ENCODE measurements around the gene C12orf54.

DNA sequence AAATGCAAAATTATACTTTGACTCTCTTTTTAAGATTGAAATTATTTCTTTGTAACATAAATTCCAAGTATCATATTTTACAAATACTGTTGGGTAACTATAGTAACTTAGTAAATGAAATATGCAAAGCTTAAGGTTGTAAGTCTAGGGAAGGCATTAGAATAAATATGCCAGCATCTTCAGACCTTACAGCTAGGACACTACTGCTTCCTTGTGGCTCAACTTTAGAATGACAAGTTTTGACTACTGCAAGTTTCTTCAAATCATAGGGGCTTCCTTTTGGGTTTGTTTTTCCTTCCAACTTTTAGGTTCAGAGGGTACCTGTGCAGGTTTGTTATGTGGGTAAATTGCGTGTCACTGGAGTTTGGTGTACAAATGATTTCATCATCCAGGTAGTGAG lies 27.6 kb upstream of the C12orf54 start:
- TF ChIP-seq MXI1 (IDR thresholded peaks at IDR 0.05; ENCODE audit: low read depth, low read length), result no peak
- TF ChIP-seq, protein P1, sequence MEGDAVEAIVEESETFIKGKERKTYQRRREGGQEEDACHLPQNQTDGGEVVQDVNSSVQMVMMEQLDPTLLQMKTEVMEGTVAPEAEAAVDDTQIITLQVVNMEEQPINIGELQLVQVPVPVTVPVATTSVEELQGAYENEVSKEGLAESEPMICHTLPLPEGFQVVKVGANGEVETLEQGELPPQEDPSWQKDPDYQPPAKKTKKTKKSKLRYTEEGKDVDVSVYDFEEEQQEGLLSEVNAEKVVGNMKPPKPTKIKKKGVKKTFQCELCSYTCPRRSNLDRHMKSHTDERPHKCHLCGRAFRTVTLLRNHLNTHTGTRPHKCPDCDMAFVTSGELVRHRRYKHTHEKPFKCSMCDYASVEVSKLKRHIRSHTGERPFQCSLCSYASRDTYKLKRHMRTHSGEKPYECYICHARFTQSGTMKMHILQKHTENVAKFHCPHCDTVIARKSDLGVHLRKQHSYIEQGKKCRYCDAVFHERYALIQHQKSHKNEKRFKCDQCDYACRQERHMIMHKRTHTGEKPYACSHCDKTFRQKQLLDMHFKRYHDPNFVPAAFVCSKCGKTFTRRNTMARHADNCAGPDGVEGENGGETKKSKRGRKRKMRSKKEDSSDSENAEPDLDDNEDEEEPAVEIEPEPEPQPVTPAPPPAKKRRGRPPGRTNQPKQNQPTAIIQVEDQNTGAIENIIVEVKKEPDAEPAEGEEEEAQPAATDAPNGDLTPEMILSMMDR (IDR thresholded peaks at IDR 0.05), result peak; percentile 53
